Measurements from ENCODE around the gene NR4A3.
A peak's percentile ranks its signal among the peaks of the same experiment; 100 is the strongest.

NR4A3 gene

GRCh38 chr9:99814359-99814758 is 7.3 kb upstream of the NR4A3 start:
- no peak for DNase-seq (ENCODE audit: low read depth)

- DNase-seq (ENCODE audit: low read depth), result no peak
Measured at GRCh38 chr9:99816392-99816791, 5.3 kb upstream of the NR4A3 start.

DNA sequence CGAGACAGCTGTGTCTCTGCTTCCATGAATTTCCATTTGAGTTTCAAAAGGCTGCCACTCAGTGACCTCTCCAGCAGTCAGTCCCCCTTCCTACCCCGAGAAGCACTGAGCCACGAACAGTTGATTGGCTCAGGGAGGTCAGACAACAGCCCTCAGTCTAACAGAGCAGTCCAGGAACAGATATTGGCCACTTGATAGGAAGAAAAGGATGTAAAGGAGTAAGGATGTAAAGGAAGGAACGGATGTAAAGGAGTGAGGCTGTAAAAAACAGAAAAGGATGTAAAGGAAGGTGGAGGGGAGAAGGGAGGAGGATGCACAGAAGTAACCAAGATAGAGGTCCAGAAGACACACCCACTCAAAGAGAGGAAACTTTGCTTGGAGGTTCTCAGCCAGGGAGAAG is 3.2 kb upstream of the NR4A3 start:
- no peak for DNase-seq (ENCODE audit: low read depth)

- peak; percentile 86 for DNase-seq (ENCODE audit: low read depth)
Measured at GRCh38 chr9:99819123-99819855, 2.4 kb upstream of the NR4A3 start.

DNA sequence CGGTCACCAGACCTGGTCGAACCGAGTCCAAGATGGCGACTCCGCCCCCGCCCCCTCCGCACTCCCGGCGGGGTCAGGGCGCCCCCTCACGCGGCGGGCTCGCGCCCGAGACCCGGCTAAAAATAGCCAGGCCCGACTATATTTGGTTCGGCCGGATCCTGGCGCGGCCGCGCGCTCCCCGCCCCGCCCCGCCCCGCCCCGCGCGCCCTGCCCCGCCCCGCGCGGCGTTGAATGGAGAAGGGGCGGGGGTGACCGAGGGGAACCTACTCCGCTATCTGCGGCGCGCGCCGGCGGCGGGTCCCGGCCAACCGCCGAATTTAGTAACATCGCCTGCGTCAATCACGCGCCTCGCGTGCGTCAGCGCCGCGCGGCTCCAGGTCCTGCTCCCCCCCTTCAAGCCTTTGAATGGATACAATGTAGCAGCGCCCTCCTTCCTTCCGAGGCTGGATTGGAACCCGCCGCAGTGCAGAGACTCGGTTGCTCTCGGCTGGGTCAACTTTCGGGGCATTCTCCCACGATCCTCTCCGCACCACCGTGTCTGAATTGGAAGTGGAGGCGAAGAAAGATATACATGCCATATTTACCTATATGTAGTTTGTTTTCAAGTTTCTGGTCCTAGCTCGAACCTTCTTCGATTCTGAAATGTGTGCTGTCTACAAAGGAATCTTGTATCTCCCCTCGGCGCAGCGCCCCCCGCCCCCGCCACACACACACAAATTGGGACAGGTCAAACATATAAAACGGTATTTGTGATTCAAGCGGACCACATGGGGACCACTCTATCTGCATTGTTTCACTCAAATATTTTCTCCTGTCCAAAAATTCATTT is 1.6 kb upstream of the NR4A3 start:
- peak; percentile 92 for DNase-seq (ENCODE audit: low read depth)

- peak; percentile 69 for DNase-seq (ENCODE audit: low read depth)
Measured at GRCh38 chr9:99820685-99821395, 845 bp upstream of the NR4A3 start.

GRCh38 chr9:99822109-99822805 is 572 bp downstream of the NR4A3 start:
- peak; percentile 24 for DNase-seq (ENCODE audit: low read depth)

- DNase-seq (ENCODE audit: low read depth), result peak; percentile 32
Measured at GRCh38 chr9:99822806-99823591, 1.3 kb downstream of the NR4A3 start.

DNA sequence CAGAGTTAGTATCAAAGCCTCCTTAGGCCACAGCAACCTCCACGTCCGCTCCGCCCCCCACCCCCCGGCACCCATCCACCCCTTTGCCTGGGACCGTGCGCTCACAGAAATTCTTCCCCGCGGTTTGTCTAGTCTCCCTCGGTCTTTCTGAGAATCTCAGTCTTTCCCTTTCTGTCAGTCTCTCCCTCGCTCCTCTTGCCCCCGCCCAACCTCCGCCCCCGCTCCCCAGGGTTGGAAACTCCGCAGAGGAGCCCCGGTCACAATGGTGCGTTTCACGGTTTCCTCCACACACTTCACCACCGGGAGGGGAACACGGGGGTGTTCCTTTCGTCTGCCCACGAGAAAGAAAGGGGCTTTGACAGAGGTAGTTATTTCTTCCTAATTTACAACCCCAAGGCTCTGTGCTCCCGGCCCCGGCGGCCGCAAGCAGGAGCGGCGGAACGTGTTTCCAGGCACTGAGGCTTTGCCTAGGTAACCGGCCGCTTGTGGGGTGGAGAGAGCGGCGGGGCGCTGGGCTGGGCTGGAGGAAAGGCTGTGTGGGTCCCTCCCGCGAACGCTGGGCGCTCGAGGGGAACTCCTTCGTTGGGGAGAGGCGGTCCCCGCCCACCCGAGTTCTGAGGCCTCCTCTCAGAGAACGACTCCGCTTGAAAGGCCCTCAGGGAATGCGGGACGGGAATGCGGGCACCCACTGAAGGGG is 2.1 kb downstream of the NR4A3 start:
- DNase-seq (ENCODE audit: low read depth), result no peak

- peak; percentile 11 for DNase-seq (ENCODE audit: low read depth)
Measured at GRCh38 chr9:99824378-99825171, 2.9 kb downstream of the NR4A3 start.

- no peak for DNase-seq (ENCODE audit: low read depth)
Measured at GRCh38 chr9:99825172-99826046, 3.7 kb downstream of the NR4A3 start.

GRCh38 chr9:99826579-99826978 is 4.9 kb downstream of the NR4A3 start:
- DNase-seq (ENCODE audit: low read depth), result peak; percentile 12

GRCh38 chr9:99827244-99827643 is 5.6 kb downstream of the NR4A3 start:
- no peak for DNase-seq (ENCODE audit: low read depth)

GRCh38 chr9:99828054-99828416 is 6.3 kb downstream of the NR4A3 start:
- DNase-seq (ENCODE audit: low read depth), result no peak

GRCh38 chr9:99828417-99829176 is 6.9 kb downstream of the NR4A3 start:
- DNase-seq (ENCODE audit: low read depth), result no peak

- no peak for DNase-seq (ENCODE audit: low read depth)
Measured at GRCh38 chr9:99831857-99832557, 10.3 kb downstream of the NR4A3 start.

GRCh38 chr9:99832558-99832864 is 10.8 kb downstream of the NR4A3 start:
- no peak for DNase-seq (ENCODE audit: low read depth)

DNA sequence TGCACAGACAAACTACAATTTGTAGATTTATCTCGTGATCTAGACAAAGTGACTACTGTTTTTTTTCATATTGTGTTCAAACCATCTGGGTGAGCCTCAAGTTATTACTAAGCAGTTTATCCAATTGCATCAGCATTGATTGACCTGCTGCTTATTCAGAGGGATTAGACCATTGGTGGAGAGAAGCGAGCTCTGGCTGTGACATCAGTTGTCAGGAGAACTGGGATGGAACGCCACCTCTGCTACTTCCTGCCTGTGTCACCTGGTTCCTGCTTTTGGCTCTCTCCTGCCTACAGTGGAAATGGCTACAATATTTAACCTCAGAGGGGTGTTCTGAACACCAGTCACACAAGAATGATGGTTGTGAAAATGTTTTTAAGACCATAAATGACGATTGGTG is 12.1 kb downstream of the NR4A3 start:
- DNase-seq (ENCODE audit: low read depth), result no peak
